Measurements from ENCODE around the gene LFNG.

The LFNG gene

GRCh38 chr7:2566348-2566889 is 46.8 kb downstream of the LFNG start:
- no peak overlapping the region for H3K4me2 ChIP-seq (ENCODE audit: low read length)
- H3K4me1 ChIP-seq (ENCODE audit: insufficient read depth, low read length, severe bottlenecking): no peaks in the 10 kb centered on the region
- no peak for TF ChIP-seq EZH2 (IDR thresholded peaks at IDR 0.05; ENCODE audit: borderline replicate concordance, low read length)
- no peak for TF ChIP-seq CTCF (IDR thresholded peaks at IDR 0.05; ENCODE audit: low read length)
- no peak overlapping the region for H3K27ac ChIP-seq (ENCODE audit: low read depth, low read length, poor library complexity, severe bottlenecking)
- H3K4me3 ChIP-seq (ENCODE audit: low read depth, low read length, poor library complexity, severe bottlenecking): no peak overlapping the region
- no peaks in the 10 kb centered on the region for H3K9me2 ChIP-seq (ENCODE audit: low read depth, low read length)
- no peak overlapping the region for H2AFZ ChIP-seq (ENCODE audit: low read length)
- H3K79me2 ChIP-seq (ENCODE audit: insufficient read depth, low read length): no peaks in the 10 kb centered on the region
- H4K20me1 ChIP-seq (ENCODE audit: insufficient read depth, low read length): no peaks in the 10 kb centered on the region
- H3K36me3 ChIP-seq (ENCODE audit: insufficient read depth, low read length): no peaks in the 10 kb centered on the region
- no peak overlapping the region for H3K9ac ChIP-seq (ENCODE audit: low read length)
- no peaks in the 10 kb centered on the region; the same call in 1 of the 2 replicates for H3K27me3 ChIP-seq (ENCODE audit: insufficient read depth, low read length)
- no peaks in the 10 kb centered on the region for H3F3A ChIP-seq (ENCODE audit: insufficient read depth, low read length)
- H3K9me3 ChIP-seq (ENCODE audit: low read length): no peaks in the 10 kb centered on the region

- no peak overlapping the region for H3K27ac ChIP-seq (ENCODE audit: low read depth, low read length, poor library complexity, severe bottlenecking)
- H3K9me2 ChIP-seq (ENCODE audit: low read depth, low read length): no peaks in the 10 kb centered on the region
- H3K27me3 ChIP-seq (ENCODE audit: insufficient read depth, low read length): no peaks in the 10 kb centered on the region; the same call in 1 of the 2 replicates
- H3F3A ChIP-seq (ENCODE audit: insufficient read depth, low read length): no peaks in the 10 kb centered on the region
- no peak overlapping the region for H3K4me2 ChIP-seq (ENCODE audit: low read length)
- no peak overlapping the region for H3K4me3 ChIP-seq (ENCODE audit: low read depth, low read length, poor library complexity, severe bottlenecking)
- no peaks in the 10 kb centered on the region for H4K20me1 ChIP-seq (ENCODE audit: insufficient read depth, low read length)
- no peaks in the 10 kb centered on the region for H3K9me3 ChIP-seq (ENCODE audit: low read length)
- H3K9ac ChIP-seq (ENCODE audit: low read length): no peak overlapping the region
- H3K4me1 ChIP-seq (ENCODE audit: insufficient read depth, low read length, severe bottlenecking): no peaks in the 10 kb centered on the region
- no peak overlapping the region for H2AFZ ChIP-seq (ENCODE audit: low read length)
- H3K79me2 ChIP-seq (ENCODE audit: insufficient read depth, low read length): no peaks in the 10 kb centered on the region
- no peaks in the 10 kb centered on the region for H3K36me3 ChIP-seq (ENCODE audit: insufficient read depth, low read length)
- TF ChIP-seq CTCF (IDR thresholded peaks at IDR 0.05; ENCODE audit: low read length) (peak; percentile 51), EZH2 (IDR thresholded peaks at IDR 0.05; ENCODE audit: borderline replicate concordance, low read length) (no peak)
Measured at GRCh38 chr7:2566890-2567678, 47.5 kb downstream of the LFNG start.

GRCh38 chr7:2567679-2568278 is 48.2 kb downstream of the LFNG start:
- peak; percentile 58 for TF ChIP-seq CTCF (IDR thresholded peaks at IDR 0.05; ENCODE audit: low read length)
- TF ChIP-seq EZH2 (IDR thresholded peaks at IDR 0.05; ENCODE audit: borderline replicate concordance, low read length): no peak
- no peak overlapping the region for H3K4me2 ChIP-seq (ENCODE audit: low read length)

More at GRCh38 chr7:2567679-2568278, 48.2 kb downstream of the LFNG start:
- Histone ChIP-seq H3K9ac (ENCODE audit: low read length) (no peak overlapping the region), H3K79me2 (ENCODE audit: insufficient read depth, low read length) (no peaks in the 10 kb centered on the region), H3K27ac (ENCODE audit: low read depth, low read length, poor library complexity, severe bottlenecking) (no peak overlapping the region), H2AFZ (ENCODE audit: low read length) (no peak overlapping the region), H3F3A (ENCODE audit: insufficient read depth, low read length) (no peaks in the 10 kb centered on the region), H4K20me1 (ENCODE audit: insufficient read depth, low read length) (no peaks in the 10 kb centered on the region), H3K9me2 (ENCODE audit: low read depth, low read length) (no peaks in the 10 kb centered on the region), H3K27me3 (ENCODE audit: insufficient read depth, low read length) (no peaks in the 10 kb centered on the region; the same call in 1 of the 2 replicates), H3K4me3 (ENCODE audit: low read depth, low read length, poor library complexity, severe bottlenecking) (no peak overlapping the region), H3K9me3 (ENCODE audit: low read length) (no peaks in the 10 kb centered on the region), H3K36me3 (ENCODE audit: insufficient read depth, low read length) (no peaks in the 10 kb centered on the region), H3K4me1 (ENCODE audit: insufficient read depth, low read length, severe bottlenecking) (no peaks in the 10 kb centered on the region)
